Stomach (tissue), 9 donors: ENCODE results near the gene CD9. TPM values are rescaled to one million over a fixed set of nuclear protein-coding genes. Genes with fewer than 3 reads are reported as not detected.
A peak's percentile ranks its signal among the peaks of the same experiment; 100 is the strongest.

ENCODE experiments used
- DNase-seq, 2 donors: peaks; one replicate each; pipeline versions ENCODE4 v3.0.0 to v3.0.0-alpha.2; 2013 to 2019
- H3K27ac ChIP-seq, 5 donors: fragments of 200-600 bp in 4 of 5; sonication (generic) in 4 of 5; one replicate each; pipeline ENCODE4 v1.5.1; 2013 to 2019; ENCODE audit warnings: mild to moderate bottlenecking in 1 of 5, moderate library complexity in 1 of 5
- H3K27me3 ChIP-seq, 3 donors: fragments of 200-600 bp; sonication (generic); one replicate each; pipeline ENCODE4 v1.5.1; 2017 to 2019; ENCODE audit warnings: mixed run types in 1 of 3
- H3K36me3 ChIP-seq, 4 donors: fragments of 200-600 bp; sonication (generic); 1 replicate in 3 of 4; 2 replicates in 1 of 4; pipeline ENCODE4 v1.5.1; 2016 to 2019
- H3K4me1 ChIP-seq, 4 donors: fragments of 200-600 bp; sonication (generic); one replicate each; pipeline ENCODE4 v1.5.1; 2016 to 2019
- H3K4me3 ChIP-seq, 4 donors: fragments of 200-600 bp; sonication (generic) in 3 of 4; one replicate each; pipeline ENCODE4 v1.5.1; 2016 to 2019; ENCODE audit warnings: mild to moderate bottlenecking in 1 of 4
- H3K9me3 ChIP-seq, 4 donors: fragments of 200-600 bp; sonication (generic); one replicate each; pipeline ENCODE4 v1.5.1; 2016 to 2019
- CTCF ChIP-seq, 7 experiments: fragments of 450-650 bp in 4 of 7; fragments of 200-600 bp in 3 of 7; sonication (generic) in 3 of 7; IDR thresholded peaks; one replicate each; pipeline ENCODE4 v1.5.1; 2016 to 2019; ENCODE audit warnings: antibody characterized with exemption in 7 of 7, control low read depth in 2 of 7, mild to moderate bottlenecking in 1 of 7
- EP300 ChIP-seq: sonication (generic); formaldehyde crosslinking; IDR thresholded peaks from one replicate; pipeline ENCODE4 v1.6.1; 2017; ENCODE audit warnings: antibody characterized with exemption
- POLR2A ChIP-seq, 4 donors: fragments of 450-650 bp; IDR thresholded peaks; one replicate each; pipeline ENCODE4 v1.6.1; 2016; ENCODE audit warnings: antibody characterized with exemption in 4 of 4, control low read depth in 2 of 4, mild to moderate bottlenecking in 1 of 4, moderate library complexity in 1 of 4
- POLR2AphosphoS5 ChIP-seq, 3 donors: sonication (generic); formaldehyde crosslinking; IDR thresholded peaks; one replicate each; pipeline ENCODE4 v1.6.1; 2016; ENCODE audit warnings: antibody characterized with exemption in 3 of 3
- WGBS, 5 donors: extraction: QIAGEN DNeasy Blood & Tissue Kit in 3 of 5; methylation state at CpG; one replicate each; pipeline versions ENCODE4 v1.1.5 to v1.1.7; 2013 to 2018; 5-methylcytosine and 5-hydroxymethylcytosine counted together
- intact Hi-C: fragments of 100-400 bp; cut with DNase I; formaldehyde crosslinking; loops from one replicate; pipeline ENCODE4 v1.15.1; 2023; ENCODE audit warnings: low total_unique reads
- polyA plus RNA-seq, 3 donors: library from polyadenylated mRNA; stranded (reverse); fragments of 200-250 nt; gene quantifications; one replicate each; pipeline ENCODE4 v1.2.3, GENCODE V29; 2013
- total RNA-seq, 5 donors: library from RNA; depleted of rRNA; stranded (reverse); fragments of >200 nt; gene quantifications; one replicate each; pipeline versions ENCODE4 v1.1.0 to v1.2.3, GENCODE V29; 2014 to 2016
- donor health status: healthy with polysubstance abuse.
- donor health status: Bipolar disorder and iron deficiency.
- donor health status: healthy.

The CD9 gene
- total and polyA plus RNA-seq, 8 donors: 51.0 to 421 (median 139) TPM

GRCh38 chr12:6198051-6198450 is 2.1 kb upstream of the CD9 start:
- TF ChIP-seq CTCF (IDR thresholded peaks at IDR 0.05) (no peak), EP300 (no peak), POLR2A (IDR thresholded peaks at IDR 0.05) (no peak), POLR2AphosphoS5 (IDR thresholded peaks at IDR 0.05) (no peak)
- peak in 1 of 2 donors; percentile 56 for DNase-seq
- intact Hi-C loops: loop anchor here (5.0 kb wide), 1 partner anchor 84 kb away; no protein-coding TSS in a partner anchor
- Histone ChIP-seq H3K27me3 (peaks cover 0 to 19% (median 4%) of the 10 kb centered on the region in 3 donors), H3K4me3 (no peak overlapping the region), H3K4me1 (peaks cover 22 to 73% (median 53%) of the 10 kb centered on the region in 4 donors), H3K27ac (peak overlapping the region in 4 of 5 donors; percentile 89 to 99 (median 94)), H3K9me3 (no peaks in the 10 kb centered on the region), H3K36me3 (no peaks in the 10 kb centered on the region)
- WGBS, 5 donors: 51 to 64% (median 53%) methylated on average over 7 of the region's 7 CpGs

GRCh38 chr12:6198556-6198955 is 1.6 kb upstream of the CD9 start:
- Histone ChIP-seq H3K4me1 (peaks cover 22 to 76% (median 57%) of the 10 kb centered on the region in 4 donors), H3K27ac (peak overlapping the region; percentile 18 to 99 (median 94)), H3K9me3 (no peaks in the 10 kb centered on the region), H3K27me3 (peaks cover 0 to 19% (median 4%) of the 10 kb centered on the region in 3 donors), H3K4me3 (no peak overlapping the region), H3K36me3 (no peaks in the 10 kb centered on the region)
- peak in 1 of 2 donors; percentile 56 for DNase-seq
- WGBS, 5 donors: 76 to 92% (median 85%) methylated on average over 6 of the region's 6 CpGs
- no peak for TF ChIP-seq EP300
- TF ChIP-seq CTCF (IDR thresholded peaks at IDR 0.05): no peak
- no peak for TF ChIP-seq POLR2A (IDR thresholded peaks at IDR 0.05)
- no peak for TF ChIP-seq POLR2AphosphoS5 (IDR thresholded peaks at IDR 0.05)
- intact Hi-C loops: loop anchor here (5.0 kb wide), 1 partner anchor 84 kb away; no protein-coding TSS in a partner anchor

GRCh38 chr12:6198985-6199530 is 1.1 kb upstream of the CD9 start:
- TF ChIP-seq POLR2A (IDR thresholded peaks at IDR 0.05): no peak
- no peak for TF ChIP-seq EP300
- TF ChIP-seq POLR2AphosphoS5 (IDR thresholded peaks at IDR 0.05): no peak
- TF ChIP-seq CTCF (IDR thresholded peaks at IDR 0.05): no peak
- intact Hi-C loops: loop anchor here (5.0 kb wide), 1 partner anchor 83 kb away; no protein-coding TSS in a partner anchor
- H3K9me3 ChIP-seq: no peaks in the 10 kb centered on the region
- H3K36me3 ChIP-seq: no peaks in the 10 kb centered on the region
- peaks cover 26 to 76% (median 60%) of the 10 kb centered on the region in 4 donors for H3K4me1 ChIP-seq
- H3K27me3 ChIP-seq: peaks cover 0 to 19% (median 4%) of the 10 kb centered on the region in 3 donors
- peak overlapping the region; percentile 47 to 99 (median 94) for H3K27ac ChIP-seq
- no peak for DNase-seq
- peak overlapping the region; percentile 69 to 94 (median 86) for H3K4me3 ChIP-seq
- 33 to 68% (median 56%) methylated on average over 10 of the region's 10 CpGs for WGBS, 5 donors

GRCh38 chr12:6199531-6200255 is 507 bp upstream of the CD9 start:
- DNase-seq: peak in 1 of 2 donors; percentile 83
- 5 to 12% (median 10%) methylated on average over 30 to 42 of the region's 42 CpGs for WGBS, 5 donors

More at GRCh38 chr12:6199531-6200255, 507 bp upstream of the CD9 start:
- TF ChIP-seq EP300: no peak
- no peak for TF ChIP-seq CTCF (IDR thresholded peaks at IDR 0.05)
- H3K36me3 ChIP-seq: no peaks in the 10 kb centered on the region
- H3K4me1 ChIP-seq: peaks cover 32 to 79% (median 66%) of the 10 kb centered on the region in 4 donors
- peak overlapping the region; percentile 47 to 99 (median 94) for H3K27ac ChIP-seq
- peak overlapping the region; percentile 69 to 94 (median 86) for H3K4me3 ChIP-seq
- intact Hi-C loops: loop anchor here (5.0 kb wide), 1 partner anchor 83 kb away; no protein-coding TSS in a partner anchor
- peaks cover 0 to 19% (median 4%) of the 10 kb centered on the region in 3 donors for H3K27me3 ChIP-seq
- no peaks in the 10 kb centered on the region for H3K9me3 ChIP-seq
